Endothelial cell (in vitro differentiated cells): ENCODE data around the gene ATP6V0D1. TPM values are rescaled to one million over a fixed set of nuclear protein-coding genes. Genes with fewer than 3 reads are reported as not detected.

Experiments
- DNase-seq: peaks from one replicate; pipeline ENCODE4 v3.0.0; 2021; ENCODE audit warnings: low spot score
- H3K27ac Mint-ChIP-seq: one replicate; pipeline ENCODE4 v1.8.0; 2021; ENCODE audit warnings: mixed read lengths, inconsistent platforms; ENCODE audit not compliant: unreplicated experiment
- H3K27me3 Mint-ChIP-seq: one replicate; pipeline ENCODE4 v1.8.0; 2021; ENCODE audit warnings: mild to moderate bottlenecking, moderate library complexity, mixed read lengths, inconsistent platforms; ENCODE audit not compliant: unreplicated experiment
- H3K36me3 Mint-ChIP-seq: one replicate; pipeline ENCODE4 v1.8.0; 2021; ENCODE audit warnings: mild to moderate bottlenecking, low read depth, mixed read lengths, inconsistent platforms; ENCODE audit not compliant: unreplicated experiment
- H3K4me1 Mint-ChIP-seq: one replicate; pipeline ENCODE4 v1.8.0; 2021; ENCODE audit warnings: mild to moderate bottlenecking, mixed read lengths, inconsistent platforms; ENCODE audit not compliant: unreplicated experiment
- H3K4me3 Mint-ChIP-seq: one replicate; pipeline ENCODE4 v1.8.0; 2021; ENCODE audit warnings: mild to moderate bottlenecking, mixed read lengths, inconsistent platforms; ENCODE audit not compliant: unreplicated experiment
- H3K9me3 Mint-ChIP-seq: one replicate; pipeline ENCODE4 v1.8.0; 2021; ENCODE audit warnings: mixed read lengths, inconsistent platforms; ENCODE audit not compliant: unreplicated experiment
- CTCF ChIP-seq: fragments of 200-600 bp; sonication (generic); IDR thresholded peaks from one replicate; pipeline ENCODE4 v1.5.0; 2021; ENCODE audit warnings: antibody characterized with exemption; ENCODE audit not compliant: unreplicated experiment
- total RNA-seq: library from RNA; stranded (reverse); fragmentation: NEBNext Ultra II Directional; extraction: Animal tissue kit (Norgen Biotek cat#: 25700); gene quantifications from one replicate; pipeline ENCODE4 v1.2.1, GENCODE V29; 2021; ENCODE audit not compliant: unreplicated experiment

ATP6V0D1 gene
- total RNA-seq, 1 donor from 2014 or later: 107 TPM

GRCh38 chr16:67423611-67424260 is 57.2 kb downstream of the ATP6V0D1 start:
- no peaks in the 10 kb centered on the region for H3K36me3 Mint-ChIP-seq

GRCh38 chr16:67423015-67423414 is 57.9 kb downstream of the ATP6V0D1 start:
- Mint-ChIP-seq H3K27ac (no peak overlapping the region), H3K27me3 (peaks cover 10% of the 10 kb centered on the region), H3K9me3 (no peaks in the 10 kb centered on the region), H3K4me3 (no peak overlapping the region), H3K4me1 (peaks cover 5% of the 10 kb centered on the region), H3K36me3 (no peaks in the 10 kb centered on the region)
- TF ChIP-seq CTCF: no peak
- no peak for DNase-seq

More at GRCh38 chr16:67423611-67424260, 57.2 kb downstream of the ATP6V0D1 start:
- TF ChIP-seq CTCF: no peak
- Mint-ChIP-seq H3K9me3 (no peaks in the 10 kb centered on the region), H3K27ac (no peak overlapping the region), H3K4me1 (peaks cover 5% of the 10 kb centered on the region), H3K27me3 (peaks cover 12% of the 10 kb centered on the region), H3K4me3 (no peak overlapping the region)
- no peak for DNase-seq

DNA sequence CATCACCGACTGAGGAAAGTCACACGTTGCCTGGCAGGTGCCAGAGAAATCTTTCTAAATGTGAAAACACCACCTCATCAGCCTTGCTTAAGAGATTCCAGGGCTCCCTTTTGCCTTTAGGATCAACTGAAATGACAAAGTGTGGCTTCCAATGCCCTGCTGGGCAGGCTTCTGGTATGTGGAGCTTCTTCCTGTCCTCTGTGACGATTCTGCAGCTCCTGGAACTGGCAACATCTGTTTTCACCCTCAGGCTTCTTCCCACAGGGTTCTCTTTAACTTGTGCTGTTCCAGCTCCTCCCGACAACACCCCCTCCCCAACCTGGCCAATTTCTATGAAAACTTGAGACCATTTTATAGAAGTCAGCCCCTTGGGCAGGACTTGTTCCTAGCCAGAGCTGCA is 59.9 kb downstream of the ATP6V0D1 start:
- peaks cover 3% of the 10 kb centered on the region for H3K27me3 Mint-ChIP-seq
- no peak overlapping the region for H3K27ac Mint-ChIP-seq
- DNase-seq: no peak
- H3K4me1 Mint-ChIP-seq: peaks cover 8% of the 10 kb centered on the region
- no peaks in the 10 kb centered on the region for H3K9me3 Mint-ChIP-seq
- peaks cover 3% of the 10 kb centered on the region for H3K36me3 Mint-ChIP-seq
- no peak overlapping the region for H3K4me3 Mint-ChIP-seq
- TF ChIP-seq CTCF: no peak

- Mint-ChIP-seq H3K36me3 (peaks cover 3% of the 10 kb centered on the region), H3K4me1 (peaks cover 11% of the 10 kb centered on the region), H3K4me3 (no peak overlapping the region), H3K27ac (no peak overlapping the region), H3K27me3 (peaks cover 1% of the 10 kb centered on the region), H3K9me3 (no peaks in the 10 kb centered on the region)
- DNase-seq: no peak
- no peak for TF ChIP-seq CTCF
Measured at GRCh38 chr16:67419931-67420330, 61.0 kb downstream of the ATP6V0D1 start.

DNA sequence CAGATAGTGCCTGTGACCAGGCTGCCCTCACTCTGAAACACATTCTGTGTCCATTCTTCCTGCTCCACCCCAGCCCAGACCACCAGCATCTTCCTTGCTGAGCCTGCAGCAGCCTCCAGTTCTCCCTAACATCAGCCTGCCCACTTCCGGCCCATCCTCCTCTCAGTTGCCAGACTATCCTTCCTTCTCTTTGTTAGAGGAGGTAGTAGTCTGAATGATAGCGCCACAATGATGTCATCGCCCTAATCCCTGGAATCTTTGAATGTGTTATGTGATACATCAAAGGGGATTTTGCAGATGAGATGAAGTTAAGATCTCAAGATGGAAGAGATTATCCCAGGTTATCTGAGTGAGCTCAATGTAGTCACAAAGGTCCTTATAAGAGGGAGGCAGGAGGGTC is 61.5 kb downstream of the ATP6V0D1 start:
- Mint-ChIP-seq H3K27ac (no peak overlapping the region), H3K27me3 (peaks cover 1% of the 10 kb centered on the region), H3K36me3 (peaks cover 5% of the 10 kb centered on the region), H3K9me3 (no peaks in the 10 kb centered on the region), H3K4me1 (peaks cover 13% of the 10 kb centered on the region), H3K4me3 (no peak overlapping the region)
- DNase-seq: no peak
- no peak for TF ChIP-seq CTCF
